GM19452 (cell line): Measurements from ENCODE around the gene FAM53B.
A peak's percentile ranks its signal among the peaks of the same experiment; 100 is the strongest.

ENCODE experiments used
- ATAC-seq: cut with Tn5 transposase; IDR thresholded peaks from one replicate; pipeline ENCODE4 v1.9.1; 2021; ENCODE audit not compliant: unreplicated experiment

Gene FAM53B

DNA sequence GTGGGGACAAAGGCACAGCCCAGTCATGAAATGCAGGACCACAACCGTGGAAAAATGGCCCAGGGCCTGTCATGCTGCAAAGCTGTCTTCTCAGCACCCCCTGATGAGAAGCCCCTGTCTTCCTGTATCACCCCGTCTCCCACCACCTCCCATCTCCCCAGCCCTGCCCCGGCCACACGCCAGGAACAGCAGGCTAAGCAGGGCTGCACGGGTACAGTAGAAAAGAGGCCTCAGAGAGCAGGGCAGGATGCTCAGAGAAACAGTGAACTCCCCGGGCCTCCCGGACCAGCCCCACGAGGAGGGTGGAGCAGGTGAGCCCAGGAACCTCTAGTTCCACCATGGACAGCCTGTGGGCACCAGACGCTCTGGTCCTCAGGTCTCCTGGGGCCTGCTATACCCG is 77.7 kb downstream of the FAM53B start:
- no peak for ATAC-seq

DNA sequence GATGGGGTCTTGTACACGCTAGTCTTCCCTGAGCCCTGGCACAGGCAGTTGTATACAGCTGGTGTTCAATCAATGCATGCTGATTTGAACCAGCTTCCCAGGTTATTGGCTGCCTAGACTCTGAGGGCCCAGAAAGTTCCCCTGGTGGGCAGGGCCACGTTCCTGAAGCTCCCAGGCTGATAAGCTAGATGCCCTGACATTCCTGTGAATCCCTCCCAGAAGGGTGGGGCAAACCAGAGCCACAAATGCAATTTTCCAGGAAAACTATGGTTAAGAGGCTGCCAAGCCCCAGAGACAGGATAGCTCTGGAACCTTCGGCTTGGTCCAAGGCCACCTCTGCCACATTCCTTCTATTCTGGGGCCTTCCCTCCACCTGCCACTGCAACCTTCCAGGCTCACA is 78.2 kb downstream of the FAM53B start:
- no peak for ATAC-seq

DNA sequence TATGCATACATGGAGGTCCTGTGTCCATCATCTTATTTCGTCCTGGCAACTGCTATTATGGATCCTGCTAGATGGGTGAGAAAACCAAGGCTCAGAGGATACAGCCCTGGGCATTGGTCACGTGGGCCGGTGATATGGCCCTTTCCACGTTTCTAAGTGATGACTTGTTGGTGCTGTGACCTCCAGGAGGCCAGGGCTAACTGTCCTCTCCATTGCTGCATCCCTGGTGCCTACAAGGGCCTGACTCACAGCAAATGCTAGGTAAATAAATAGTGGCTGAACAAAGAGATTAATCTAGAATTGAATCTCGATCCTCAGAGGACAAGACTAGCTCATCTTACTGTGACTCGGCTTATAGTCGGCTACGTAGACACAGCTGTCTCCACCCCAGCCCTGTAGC is 78.6 kb downstream of the FAM53B start:
- ATAC-seq = no peak

DNA sequence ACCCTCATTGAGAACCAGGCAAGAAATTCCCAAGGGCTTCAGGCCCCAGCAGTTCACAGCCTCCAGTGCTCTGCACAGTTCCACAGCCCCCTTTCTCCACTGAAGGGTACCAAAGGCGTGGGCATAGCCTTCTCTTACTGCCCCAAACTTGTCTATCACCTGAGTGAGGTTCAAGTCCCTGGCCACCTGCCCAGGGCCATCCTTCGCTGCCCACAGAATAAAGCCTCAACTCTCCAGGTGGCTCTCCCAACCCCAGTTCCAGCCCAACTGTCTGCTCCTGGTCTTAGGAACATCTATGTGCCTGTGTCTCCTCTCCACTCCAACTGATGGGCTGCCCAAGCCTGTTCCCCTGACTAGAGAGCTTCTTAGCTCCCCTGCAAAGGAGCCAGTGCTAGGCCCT is 79.1 kb downstream of the FAM53B start:
- no peak for ATAC-seq

DNA sequence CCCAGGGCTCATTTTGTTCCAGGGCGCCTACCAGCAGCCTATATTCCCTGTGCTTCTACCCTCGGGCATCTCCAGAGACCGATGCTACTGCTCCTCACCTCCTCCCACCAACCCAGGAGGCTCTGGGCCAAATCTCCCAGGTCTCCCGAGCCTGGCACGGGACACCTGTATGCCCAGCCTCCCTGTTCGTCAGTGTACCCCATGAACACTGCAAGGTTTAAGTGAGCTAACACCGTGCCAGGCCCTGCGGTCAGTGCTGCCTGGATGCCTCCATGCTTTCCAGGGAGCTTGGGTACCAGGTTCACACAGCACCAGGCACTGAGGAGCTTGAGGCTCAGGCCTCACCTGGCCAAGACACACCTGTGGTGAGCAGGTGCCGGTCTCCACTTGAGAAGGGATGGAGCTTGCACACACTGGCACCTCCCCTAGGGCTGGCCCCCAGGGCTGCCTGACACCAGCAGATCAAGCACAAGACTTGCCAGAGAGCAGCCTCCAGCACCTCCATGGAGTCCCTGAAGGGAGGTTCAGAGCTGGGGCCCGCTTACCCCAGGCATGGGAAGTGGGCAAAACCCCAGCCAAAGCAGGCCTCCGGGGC is 80.3 kb downstream of the FAM53B start:
- no peak for ATAC-seq

DNA sequence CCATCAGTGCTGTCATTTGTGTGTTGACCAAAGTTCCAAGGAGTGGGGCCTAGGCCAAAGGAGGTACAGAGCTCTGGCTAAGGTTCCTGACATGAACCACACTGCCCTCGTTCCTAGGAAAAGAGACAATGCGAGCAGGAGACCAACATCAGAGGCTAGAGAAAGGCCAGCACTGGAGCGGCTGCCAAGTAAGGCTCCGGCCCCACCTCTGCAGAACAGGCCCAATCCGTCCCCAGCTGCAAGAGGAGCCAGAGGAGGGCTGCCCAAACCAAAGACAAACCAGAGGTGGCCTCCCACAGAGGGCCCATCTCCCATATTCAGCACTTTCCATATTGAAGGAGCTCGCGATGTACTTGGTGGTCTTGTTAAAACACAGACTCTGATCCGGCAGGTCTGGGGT is 81.0 kb downstream of the FAM53B start:
- no peak for ATAC-seq

DNA sequence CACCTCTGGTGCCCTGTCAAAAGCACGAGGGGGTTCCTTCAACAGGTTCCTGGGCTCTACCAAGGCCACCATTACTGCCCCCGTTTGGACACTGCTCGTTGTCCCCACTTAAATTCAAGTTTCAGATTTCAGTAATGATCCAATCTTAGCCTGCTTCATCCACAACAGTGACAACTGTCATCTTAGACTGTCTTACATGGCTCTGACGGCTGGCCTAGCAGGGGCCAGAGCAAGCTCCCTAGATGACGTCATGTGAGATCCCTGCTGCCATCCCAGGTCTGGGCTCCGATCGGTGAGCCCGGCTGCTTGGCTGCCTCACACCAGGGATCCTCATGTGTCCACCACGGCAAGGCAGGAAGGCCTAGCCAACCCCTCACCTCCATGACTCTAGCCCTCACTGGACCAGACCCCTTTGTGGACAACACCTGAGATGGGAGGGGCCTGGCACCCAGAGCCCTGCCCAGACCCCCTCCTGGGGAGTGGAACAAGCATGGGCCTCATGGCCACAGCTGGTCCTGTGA is 82.5 kb downstream of the FAM53B start:
- ATAC-seq = no peak

DNA sequence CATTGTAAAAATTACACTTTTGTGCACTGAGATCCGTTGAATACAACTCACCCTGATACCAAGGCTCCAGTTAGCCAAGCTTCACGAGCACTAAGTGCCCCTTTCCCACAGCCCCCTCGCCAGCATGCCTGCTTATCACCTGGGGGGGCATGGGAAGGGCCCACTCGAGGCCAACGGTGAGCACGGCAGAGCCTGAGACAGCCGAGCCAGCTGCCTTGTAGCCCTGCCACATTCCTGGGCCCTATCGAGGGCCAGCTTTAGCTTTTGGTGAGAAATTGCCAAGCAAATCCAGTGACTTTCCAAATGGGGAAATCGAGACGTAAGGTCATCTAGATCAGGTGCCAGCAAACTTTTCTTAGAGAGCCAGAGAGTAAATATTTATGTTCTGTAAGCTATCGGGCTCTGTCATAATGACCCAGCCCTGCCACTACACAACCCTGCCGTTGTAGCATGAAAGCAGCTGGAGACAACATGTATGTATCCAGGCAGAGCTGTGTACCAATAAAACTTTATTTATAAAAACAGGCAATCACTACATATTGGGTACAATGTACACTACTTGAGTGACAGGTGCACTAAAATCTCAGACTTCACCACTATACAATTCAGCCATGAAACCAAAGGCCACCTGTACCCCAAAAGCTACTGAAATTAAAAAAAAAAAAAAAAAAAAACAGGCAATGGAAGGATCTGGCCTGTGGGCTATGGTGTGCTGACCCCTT is 83.6 kb downstream of the FAM53B start:
- no peak for ATAC-seq

DNA sequence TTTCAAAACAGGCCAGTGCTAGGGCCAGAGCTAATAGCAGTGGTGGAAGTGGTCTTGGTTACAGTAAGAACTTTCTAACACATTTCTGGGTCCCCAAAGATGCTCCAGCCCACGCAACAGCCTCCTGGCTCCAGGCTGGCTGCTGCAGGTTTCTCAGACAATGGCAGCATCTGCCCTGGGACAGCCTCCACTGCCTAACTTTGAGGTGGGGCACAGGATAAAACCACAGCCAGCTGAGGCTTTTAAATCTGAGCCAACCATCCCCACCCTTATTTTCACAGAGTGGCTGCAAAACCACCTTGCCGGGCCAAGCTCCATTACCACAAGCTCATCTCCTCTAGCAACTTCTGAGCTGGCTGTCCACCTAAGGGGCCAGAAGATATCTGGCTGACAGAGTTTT is 84.8 kb downstream of the FAM53B start:
- ATAC-seq = no peak

DNA sequence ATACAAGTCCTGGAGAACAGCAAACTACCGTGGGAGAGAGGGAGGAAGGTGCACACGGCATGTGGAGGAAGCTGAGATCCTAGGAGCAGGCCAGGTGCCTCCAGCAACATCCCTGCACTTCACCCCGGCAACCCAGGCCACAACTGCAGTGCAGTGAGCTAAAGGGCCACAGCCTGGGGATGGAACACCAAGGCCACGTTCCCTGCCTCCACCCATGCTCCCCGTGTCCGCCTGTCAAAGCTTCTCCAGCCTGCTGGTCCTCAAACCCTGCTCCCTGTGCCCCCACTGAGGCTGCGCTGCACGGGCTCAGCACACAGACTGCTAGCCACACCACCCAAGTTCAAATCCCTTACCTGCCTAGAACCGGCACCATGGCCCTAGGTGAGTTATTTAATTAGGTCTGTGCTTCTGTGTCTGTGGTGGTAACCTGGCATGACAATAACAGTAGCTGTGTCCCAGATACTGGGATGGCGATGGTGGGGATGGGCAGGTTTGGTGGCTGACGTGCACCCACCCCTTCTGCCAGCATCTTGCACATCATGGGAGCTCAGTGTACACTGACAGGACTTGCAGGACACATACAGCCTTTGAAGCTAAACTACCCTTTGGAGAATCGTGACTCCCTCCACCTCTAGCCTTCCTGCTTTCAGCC is 85.5 kb downstream of the FAM53B start:
- no peak for ATAC-seq

DNA sequence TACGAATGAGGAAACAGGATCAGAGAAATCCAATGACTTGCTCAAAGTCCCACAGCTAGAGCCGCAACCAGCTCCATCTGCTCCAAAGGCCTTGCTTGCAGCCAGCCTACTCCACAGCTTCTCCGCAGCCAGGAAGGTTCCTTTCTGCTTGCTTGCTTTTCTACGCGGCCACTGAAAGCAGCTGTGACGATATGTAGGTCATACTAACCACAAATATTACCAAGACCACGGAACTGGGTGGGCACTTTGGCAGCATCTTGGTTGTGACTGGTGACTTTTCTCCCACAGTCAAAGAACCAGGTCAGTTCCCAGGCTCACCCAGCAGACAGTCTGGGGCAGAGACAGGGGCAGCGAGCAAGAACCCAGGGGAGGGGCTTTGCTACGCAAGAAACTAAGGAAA is 86.4 kb downstream of the FAM53B start:
- peak; percentile 60 for ATAC-seq

DNA sequence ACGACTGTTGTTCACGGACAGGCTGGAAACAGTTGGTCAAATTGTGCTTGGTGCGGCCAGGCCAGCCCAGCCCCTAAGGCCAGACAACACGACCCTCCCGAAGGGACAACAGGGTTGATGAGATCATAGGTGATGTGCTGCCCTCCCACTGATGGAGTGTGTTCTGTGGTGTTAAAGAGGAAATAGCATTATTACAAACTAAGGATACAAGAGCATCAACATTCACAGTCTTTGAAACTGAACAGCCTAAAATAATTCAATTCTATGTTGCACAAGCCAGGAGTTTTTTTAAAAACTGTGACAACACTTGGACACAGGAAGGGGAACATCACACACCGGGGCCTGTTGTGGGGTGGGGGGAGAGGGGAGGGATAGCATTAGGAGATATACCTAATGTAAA is 87.6 kb downstream of the FAM53B start:
- no peak for ATAC-seq

DNA sequence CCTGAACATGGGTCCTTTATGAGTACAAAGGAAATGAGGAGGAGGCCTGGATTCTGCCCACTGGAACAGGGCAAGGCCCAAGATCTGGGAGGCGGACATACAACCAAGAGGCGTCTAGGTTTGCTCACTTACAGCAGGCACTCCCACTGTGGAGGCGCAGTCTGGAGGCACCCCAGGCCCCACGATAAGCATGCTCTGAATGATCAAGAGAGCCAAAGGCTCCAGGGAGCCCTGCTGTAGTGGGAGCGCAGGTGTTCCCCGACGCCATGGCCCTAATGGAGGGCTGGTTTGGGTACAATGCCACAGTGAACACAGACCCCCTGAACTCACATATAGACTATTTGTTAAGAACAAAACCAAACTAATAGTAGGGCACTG is 88.1 kb downstream of the FAM53B start:
- ATAC-seq = no peak

DNA sequence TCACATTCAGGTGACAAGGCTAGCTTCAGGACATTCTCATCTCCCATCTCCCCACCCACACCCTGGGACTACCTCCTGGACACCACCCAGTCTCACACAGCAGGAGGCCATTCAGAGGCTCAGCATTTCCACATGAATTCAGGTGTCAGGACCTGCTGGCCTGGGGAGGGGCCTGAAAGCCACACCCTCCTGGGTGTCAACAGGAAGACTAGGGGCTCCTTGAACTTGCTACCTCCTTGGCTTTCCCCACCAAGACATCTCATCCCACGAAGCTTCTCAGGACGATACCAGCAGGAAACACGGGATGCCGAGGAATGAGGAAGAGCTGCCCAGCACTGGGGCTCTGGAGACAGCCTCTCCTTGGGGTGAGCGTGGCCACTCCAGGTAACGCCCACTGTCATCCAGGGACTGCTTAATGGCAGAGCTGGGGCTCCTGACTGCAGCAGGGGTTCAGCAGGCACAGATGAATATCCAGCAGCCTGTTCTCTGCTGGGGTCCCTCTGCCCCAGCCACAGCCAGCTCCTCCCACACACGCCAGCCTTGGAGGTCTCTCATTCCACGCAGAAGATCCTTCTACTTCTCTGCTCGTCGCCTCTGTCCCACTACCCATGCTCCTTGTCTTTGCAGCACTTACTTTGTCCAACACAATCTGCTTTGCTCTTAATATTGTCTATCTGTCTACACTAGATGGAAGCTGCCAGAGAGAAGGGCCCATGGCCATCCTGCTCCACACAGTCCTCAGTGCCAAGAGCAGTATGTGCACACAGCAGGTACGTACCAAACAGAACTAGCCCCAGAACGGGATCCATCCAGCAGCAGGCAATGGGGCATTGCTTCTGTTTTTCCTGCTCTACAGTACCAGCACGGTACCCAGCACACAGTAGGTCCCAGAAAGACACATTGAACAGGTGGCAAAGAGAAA is 88.7 kb downstream of the FAM53B start:
- ATAC-seq = no peak

DNA sequence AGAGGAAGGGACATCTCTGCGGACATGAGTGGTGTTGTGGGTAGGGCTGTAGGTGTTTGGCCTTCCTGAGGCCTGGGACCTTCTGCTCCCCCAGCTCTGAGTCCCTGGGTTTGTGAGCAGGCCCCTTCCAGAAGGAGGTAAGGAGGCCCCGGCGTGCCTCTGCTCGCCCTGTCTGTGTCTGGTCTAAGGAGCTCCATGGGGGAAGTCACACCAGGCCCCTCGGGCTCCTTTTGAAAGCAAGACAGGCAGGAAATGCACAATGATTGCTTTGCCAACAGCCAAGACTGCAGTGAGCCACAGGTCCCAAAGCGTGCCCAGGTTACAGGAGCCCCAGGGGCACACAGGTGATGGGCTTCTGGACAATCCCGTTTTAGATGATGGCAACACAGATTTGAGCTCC is 89.5 kb downstream of the FAM53B start:
- ATAC-seq = no peak

DNA sequence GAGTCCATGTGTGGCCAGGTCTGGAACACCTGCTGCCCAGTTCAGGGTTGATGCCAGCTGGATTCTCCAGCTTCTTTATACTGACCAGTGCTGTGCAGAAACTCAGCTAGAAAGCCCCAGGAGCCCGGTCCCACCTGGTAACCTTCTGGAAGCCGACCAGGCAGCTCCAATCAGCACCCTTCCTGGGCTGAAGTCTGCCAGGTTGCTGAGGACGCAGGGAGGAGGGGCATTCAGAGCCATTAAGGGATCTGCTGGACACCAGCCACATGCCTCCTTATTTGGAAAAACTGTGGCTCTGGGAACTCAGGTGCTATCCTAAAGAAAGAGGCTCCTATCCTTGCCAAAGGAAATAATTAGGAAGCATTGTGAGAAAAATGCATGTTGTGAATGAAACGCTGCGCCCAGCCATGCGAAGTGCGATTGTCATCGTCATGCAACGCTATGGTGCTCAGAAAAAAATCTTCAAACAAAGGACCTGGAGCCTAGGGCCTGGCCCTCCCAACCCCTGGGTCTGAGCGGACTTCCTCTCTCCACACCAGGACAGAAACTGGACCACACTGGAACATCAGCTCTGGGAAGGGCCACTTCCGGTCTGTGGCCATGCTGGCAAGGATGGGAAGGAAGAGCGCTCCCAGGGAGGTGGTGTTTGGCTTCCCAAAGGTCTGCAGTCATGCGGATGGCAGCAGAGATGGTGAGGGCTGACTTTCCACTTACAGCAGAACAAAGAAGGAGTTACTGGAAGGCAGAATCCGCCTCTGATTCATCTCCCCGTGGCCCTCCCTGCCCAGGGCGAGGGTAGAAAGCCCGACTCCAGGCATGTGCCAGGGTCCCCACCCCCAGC is 90.1 kb downstream of the FAM53B start:
- no peak for ATAC-seq

DNA sequence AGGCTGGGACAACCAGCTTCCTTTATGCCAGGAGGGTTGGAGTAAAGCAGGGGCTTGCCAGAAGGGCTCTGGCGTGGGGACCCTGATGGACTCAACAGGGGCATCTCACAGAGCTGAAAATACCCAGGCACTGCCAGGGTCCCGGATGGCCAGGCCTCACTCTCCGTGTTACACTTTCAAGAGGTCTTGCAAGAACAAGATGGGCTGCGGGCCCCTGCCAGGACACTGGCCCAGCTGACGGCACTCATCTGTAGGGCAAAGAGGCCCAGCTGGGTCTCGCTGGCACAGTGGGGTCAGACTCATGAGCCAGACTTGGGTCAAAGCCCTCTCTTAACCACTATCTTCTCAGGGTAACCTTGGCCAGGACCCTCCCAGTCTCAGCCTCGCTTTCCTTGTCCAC is 90.9 kb downstream of the FAM53B start:
- ATAC-seq = no peak

DNA sequence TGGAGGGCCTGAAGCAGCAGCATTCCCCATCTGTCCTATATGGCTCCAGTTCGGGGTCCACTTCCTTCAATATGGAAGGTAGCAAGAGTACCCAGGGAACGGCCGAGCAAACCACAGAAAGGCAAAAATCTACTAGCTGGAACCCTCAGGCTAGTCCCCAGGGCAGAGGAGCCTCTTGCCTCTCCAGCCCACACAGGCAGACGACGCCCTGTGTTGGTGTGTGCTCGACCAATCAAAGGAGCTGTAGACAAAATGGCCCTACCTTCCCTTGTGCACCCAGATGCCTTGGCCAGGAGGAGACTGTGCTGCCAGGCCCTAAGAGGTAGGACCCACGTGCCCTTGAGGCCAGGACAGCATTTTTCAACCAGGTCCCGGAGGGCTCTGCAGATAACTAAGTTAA is 91.5 kb downstream of the FAM53B start:
- ATAC-seq = no peak

DNA sequence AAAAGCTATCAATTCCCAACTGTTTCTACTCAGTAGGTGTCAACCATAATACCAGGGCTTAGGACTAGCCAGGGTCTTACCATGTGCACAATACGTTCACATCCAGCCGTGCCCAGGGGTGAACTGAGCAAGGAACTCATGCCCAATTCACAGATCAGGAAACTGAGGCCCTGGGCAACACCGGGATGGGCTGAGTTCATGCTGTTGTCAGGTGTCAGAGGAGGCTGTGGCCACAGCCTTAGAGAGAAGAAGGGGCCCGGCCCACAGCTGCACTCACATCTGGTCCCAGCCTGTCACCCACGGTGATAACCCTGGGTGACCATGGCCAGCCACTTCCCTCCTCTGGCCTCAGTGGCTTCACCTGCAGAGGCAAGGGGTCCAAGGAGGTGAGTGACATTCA is 92.0 kb downstream of the FAM53B start:
- ATAC-seq = no peak

DNA sequence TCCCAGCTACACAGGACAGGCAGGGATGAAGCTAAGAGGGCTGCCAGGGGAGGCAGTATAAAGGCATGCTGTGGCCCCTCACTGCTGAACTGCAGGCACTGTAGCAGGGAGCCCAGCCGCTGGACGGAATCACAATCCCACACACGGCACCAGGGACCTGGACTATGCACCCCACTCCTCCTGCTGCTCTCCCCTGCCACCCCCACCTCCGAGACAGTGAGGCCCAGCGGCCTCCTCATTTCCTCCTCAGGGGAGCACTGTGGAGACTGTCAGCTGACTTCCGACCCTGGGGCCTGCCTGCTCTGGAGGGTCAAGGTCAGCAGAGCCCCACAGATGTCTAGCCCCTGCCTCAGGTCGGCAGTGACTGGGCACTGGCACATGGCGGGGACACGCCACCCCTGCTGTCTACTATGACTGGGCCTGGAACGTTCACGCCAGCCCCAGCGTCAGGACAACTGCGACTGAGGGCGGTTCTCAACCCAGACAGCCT is 92.7 kb downstream of the FAM53B start:
- ATAC-seq = no peak
